ENCODE measurements around the gene TXNDC15.

The TXNDC15 gene

DNA sequence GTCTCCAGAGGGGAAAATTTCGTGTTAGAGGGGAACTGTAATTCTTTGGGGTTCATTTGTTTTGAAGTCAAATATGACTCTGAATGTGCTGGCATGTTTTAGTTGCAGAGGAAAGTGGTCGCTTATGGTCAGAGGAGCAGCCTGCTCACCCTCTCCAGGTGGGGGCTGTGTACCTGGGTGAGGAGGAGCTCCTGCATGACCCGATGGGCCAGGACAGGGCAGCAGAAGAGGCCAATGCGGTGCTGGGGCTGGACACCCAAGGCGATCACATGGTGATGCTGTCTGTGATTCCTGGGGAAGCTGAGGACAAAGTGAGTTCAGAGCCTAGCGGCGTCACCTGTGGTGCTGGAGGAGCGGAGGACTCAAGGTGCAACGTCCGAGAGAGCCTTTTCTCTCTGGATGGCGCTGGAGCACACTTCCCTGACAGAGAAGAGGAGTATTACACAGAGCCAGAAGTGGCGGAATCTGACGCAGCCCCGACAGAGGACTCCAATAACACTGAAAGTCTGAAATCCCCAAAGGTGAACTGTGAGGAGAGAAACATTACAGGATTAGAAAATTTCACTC lies 13.5 kb downstream of the TXNDC15 start:
- Histone ChIP-seq H2AFZ (ENCODE audit: low read depth, low read length, severe bottlenecking) (no peak overlapping the region), H3K27ac (ENCODE audit: low read depth, low read length) (no peak overlapping the region), H3K79me2 (ENCODE audit: insufficient read depth, low read length) (peaks cover 34% of the 10 kb centered on the region), H3K9ac (ENCODE audit: low read length) (no peak overlapping the region), H3K9me3 (ENCODE audit: insufficient read depth, low read length) (no peaks in the 10 kb centered on the region), H3K9me2 (replicated peaks; ENCODE audit: insufficient read depth, low read length) (no peaks in the 10 kb centered on the region), H3F3A (ENCODE audit: insufficient read depth) (no peaks in the 10 kb centered on the region), H4K20me1 (ENCODE audit: low read depth, low read length) (no peaks in the 10 kb centered on the region), H3K27me3 (ENCODE audit: low read length) (no peaks in the 10 kb centered on the region), H3K4me3 (ENCODE audit: insufficient read depth, low read length, poor library complexity, severe bottlenecking) (no peak overlapping the region), H3K36me3 (ENCODE audit: low read length) (0 out of 2 replicates have a peak, but pooled peaks cover 2% of the 10 kb centered on the region), H3K4me2 (ENCODE audit: low read depth, low read length, poor library complexity, severe bottlenecking) (no peak overlapping the region)
- TF ChIP-seq, protein P1, sequence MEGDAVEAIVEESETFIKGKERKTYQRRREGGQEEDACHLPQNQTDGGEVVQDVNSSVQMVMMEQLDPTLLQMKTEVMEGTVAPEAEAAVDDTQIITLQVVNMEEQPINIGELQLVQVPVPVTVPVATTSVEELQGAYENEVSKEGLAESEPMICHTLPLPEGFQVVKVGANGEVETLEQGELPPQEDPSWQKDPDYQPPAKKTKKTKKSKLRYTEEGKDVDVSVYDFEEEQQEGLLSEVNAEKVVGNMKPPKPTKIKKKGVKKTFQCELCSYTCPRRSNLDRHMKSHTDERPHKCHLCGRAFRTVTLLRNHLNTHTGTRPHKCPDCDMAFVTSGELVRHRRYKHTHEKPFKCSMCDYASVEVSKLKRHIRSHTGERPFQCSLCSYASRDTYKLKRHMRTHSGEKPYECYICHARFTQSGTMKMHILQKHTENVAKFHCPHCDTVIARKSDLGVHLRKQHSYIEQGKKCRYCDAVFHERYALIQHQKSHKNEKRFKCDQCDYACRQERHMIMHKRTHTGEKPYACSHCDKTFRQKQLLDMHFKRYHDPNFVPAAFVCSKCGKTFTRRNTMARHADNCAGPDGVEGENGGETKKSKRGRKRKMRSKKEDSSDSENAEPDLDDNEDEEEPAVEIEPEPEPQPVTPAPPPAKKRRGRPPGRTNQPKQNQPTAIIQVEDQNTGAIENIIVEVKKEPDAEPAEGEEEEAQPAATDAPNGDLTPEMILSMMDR (IDR thresholded peaks at IDR 0.05; ENCODE audit: insufficient read depth, low read length, poor library complexity, severe bottlenecking): no peak
- TF ChIP-seq EZH2phosphoT487 (conservative IDR thresholded peaks at IDR 0.05; ENCODE audit: low read length): no peak

DNA sequence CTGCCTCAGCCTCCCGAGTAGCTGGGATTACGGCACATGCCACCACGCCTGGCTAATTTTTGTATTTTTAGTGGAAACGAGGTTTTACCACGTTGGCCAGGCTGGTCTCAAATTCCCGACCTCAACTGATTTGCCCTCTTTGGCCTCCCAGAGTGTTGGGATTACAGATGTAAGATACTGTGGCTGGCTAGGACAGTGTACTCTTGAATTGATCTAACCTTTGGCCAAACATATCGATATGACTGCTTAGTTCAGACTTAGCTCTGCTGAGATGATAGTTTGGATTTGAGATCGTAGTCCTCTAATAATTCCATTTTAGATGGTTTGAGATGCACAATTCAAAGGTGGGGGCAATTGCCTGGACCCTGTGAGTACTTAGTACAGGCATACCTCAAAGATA lies 15.2 kb downstream of the TXNDC15 start:
- H4K20me1 ChIP-seq (ENCODE audit: low read depth, low read length): no peaks in the 10 kb centered on the region
- H3K9me2 ChIP-seq (replicated peaks; ENCODE audit: insufficient read depth, low read length): no peaks in the 10 kb centered on the region
- H3K27ac ChIP-seq (ENCODE audit: low read depth, low read length): no peak overlapping the region
- no peak overlapping the region for H3K9ac ChIP-seq (ENCODE audit: low read length)
- TF ChIP-seq, protein P1 (IDR thresholded peaks at IDR 0.05; ENCODE audit: insufficient read depth, low read length, poor library complexity, severe bottlenecking): no peak
- no peak for TF ChIP-seq EZH2phosphoT487 (conservative IDR thresholded peaks at IDR 0.05; ENCODE audit: low read length)
- H2AFZ ChIP-seq (ENCODE audit: low read depth, low read length, severe bottlenecking): no peak overlapping the region
- H3K27me3 ChIP-seq (ENCODE audit: low read length): no peaks in the 10 kb centered on the region
- no peaks in the 10 kb centered on the region for H3F3A ChIP-seq (ENCODE audit: insufficient read depth)
- H3K36me3 ChIP-seq (ENCODE audit: low read length): peaks cover 6% of the 10 kb centered on the region; the same call in 1 of the 2 replicates
- no peak overlapping the region for H3K4me2 ChIP-seq (ENCODE audit: low read depth, low read length, poor library complexity, severe bottlenecking)
- peaks cover 34% of the 10 kb centered on the region for H3K79me2 ChIP-seq (ENCODE audit: insufficient read depth, low read length)
- H3K4me3 ChIP-seq (ENCODE audit: insufficient read depth, low read length, poor library complexity, severe bottlenecking): no peak overlapping the region
- H3K9me3 ChIP-seq (ENCODE audit: insufficient read depth, low read length): no peaks in the 10 kb centered on the region

DNA sequence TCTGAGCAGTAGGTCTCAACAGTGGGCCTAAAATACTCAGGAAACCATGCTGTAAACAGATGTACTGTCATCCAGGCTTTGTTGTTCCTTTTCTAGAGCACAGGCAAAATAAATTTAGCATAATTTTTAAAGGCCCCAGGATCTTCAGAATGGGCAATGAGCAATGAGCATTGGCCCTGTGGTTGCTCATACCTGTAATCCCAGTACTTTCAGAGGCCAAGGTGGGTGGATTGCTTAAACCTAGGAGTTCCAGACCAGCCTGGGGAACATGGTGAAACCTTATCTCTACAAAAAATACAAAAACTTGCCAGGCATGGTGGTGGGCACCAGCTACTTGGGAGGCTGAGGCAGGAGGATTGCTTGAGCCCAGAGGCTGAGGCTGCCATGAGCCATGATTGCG lies 17.3 kb downstream of the TXNDC15 start:
- H3K27me3 ChIP-seq (ENCODE audit: low read length): no peaks in the 10 kb centered on the region
- H3K36me3 ChIP-seq (ENCODE audit: low read length): peaks cover 6% of the 10 kb centered on the region; the same call in 1 of the 2 replicates
- H3K9ac ChIP-seq (ENCODE audit: low read length): no peak overlapping the region
- H3K9me3 ChIP-seq (ENCODE audit: insufficient read depth, low read length): no peaks in the 10 kb centered on the region
- H3K9me2 ChIP-seq (replicated peaks; ENCODE audit: insufficient read depth, low read length): no peaks in the 10 kb centered on the region
- H4K20me1 ChIP-seq (ENCODE audit: low read depth, low read length): no peaks in the 10 kb centered on the region
- no peaks in the 10 kb centered on the region for H3F3A ChIP-seq (ENCODE audit: insufficient read depth)
- H3K4me2 ChIP-seq (ENCODE audit: low read depth, low read length, poor library complexity, severe bottlenecking): no peak overlapping the region
- H2AFZ ChIP-seq (ENCODE audit: low read depth, low read length, severe bottlenecking): no peak overlapping the region
- H3K79me2 ChIP-seq (ENCODE audit: insufficient read depth, low read length): peaks cover 13% of the 10 kb centered on the region
- no peak overlapping the region for H3K4me3 ChIP-seq (ENCODE audit: insufficient read depth, low read length, poor library complexity, severe bottlenecking)
- no peak overlapping the region for H3K27ac ChIP-seq (ENCODE audit: low read depth, low read length)
- TF ChIP-seq EZH2phosphoT487 (conservative IDR thresholded peaks at IDR 0.05; ENCODE audit: low read length): no peak
- TF ChIP-seq, protein P1 (IDR thresholded peaks at IDR 0.05; ENCODE audit: insufficient read depth, low read length, poor library complexity, severe bottlenecking): no peak

All from SU-DHL-6 (cell line).